PC-9 (cell line): ENCODE measurements around the gene PRLHR.

Experiments
- CTCF ChIP-seq: fragments of 200-600 bp; sonication (generic); conservative IDR thresholded peaks from 2 replicates; pipeline ENCODE4 v1.6.1; 2017; ENCODE audit warnings: mixed run types, antibody characterized with exemption, mild to moderate bottlenecking, moderate library complexity
- EZH2 ChIP-seq: fragments of 200-600 bp; sonication (generic); IDR thresholded peaks from 2 replicates; pipeline ENCODE4 v1.8.0; 2017; ENCODE audit warnings: antibody characterized with exemption, low read depth

DNA sequence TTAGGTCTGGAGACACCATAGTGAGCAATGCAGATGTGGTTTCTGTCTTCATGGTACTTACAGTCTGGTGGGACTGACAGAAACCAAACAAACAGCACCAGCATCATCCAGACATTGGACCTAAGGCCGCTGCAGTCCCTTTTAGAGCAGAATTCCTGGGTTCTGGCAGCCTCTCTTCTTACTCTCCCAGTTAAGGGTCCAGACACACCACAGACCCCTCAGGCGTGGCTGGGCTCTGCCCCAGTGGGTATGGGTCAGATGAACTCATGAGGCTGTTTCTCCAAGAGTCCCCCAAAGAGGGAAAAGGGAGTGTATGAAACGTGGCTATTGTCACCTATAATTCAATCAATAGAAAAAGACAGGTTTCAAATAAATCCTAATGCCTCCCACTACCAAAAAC lies 31.3 kb downstream of the PRLHR start:
- no peak for TF ChIP-seq CTCF
- no peak for TF ChIP-seq EZH2
